Stimulated activated CD4-positive, alpha-beta T cell treated with anti-CD3 and anti-CD28 coated beads, Interleukin-1b, Interleukin-23, amount 100 ng/mL, for 4 hours (primary cell): ENCODE measurements around the gene MRPL51.

Experiments used
- DNase-seq, 2 donors: peaks; one replicate each; pipeline ENCODE4 v3.0.0-alpha.2; 2020; ENCODE audit warnings: low read depth in 2 of 2

The MRPL51 gene

DNA sequence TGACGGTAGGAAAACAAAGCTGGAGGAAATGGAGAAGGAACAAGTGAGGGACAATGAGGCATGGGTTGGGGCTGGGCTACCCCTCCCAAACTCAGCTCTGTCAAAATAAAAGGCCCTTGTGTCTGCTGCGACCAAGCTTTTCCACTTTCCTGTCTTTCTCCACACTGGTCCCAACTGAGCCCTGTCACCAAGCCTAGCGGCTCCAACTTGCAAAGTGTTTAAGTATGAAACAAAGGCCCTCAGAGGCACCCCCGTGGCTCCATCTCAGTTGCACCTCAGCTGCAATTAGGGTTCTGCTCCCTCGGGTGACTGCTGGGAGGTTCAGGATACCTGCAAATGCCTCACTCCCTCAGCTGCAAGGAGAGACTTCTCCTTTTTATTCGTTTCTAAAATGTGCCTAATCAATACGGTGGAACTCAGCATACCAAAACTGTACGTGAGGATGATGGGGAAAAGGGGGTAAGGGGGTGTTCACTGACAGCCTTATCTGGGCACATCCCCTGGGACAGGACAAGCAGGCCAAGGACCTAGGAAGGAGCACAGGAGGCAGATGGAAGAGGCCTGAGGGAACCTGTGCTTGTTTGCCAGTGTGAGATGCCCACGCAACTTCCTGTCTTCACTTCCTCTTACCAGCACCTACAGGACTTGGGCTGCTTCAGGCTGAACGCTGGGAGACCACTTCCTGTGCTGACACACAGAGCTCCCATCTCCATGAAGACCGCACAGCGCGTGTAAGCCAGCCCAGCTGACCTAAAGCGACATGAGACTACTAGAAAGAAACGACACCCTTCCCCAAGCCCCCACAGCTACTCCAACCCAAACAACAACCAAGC is 31.4 kb downstream of the MRPL51 start:
- DNase-seq = peak; percentile 49 to 51

GRCh38 chr12:6460751-6461371 is 32.2 kb downstream of the MRPL51 start:
- DNase-seq = no peak

- no peak for DNase-seq
Measured at GRCh38 chr12:6459004-6459337, 34.1 kb downstream of the MRPL51 start.

DNA sequence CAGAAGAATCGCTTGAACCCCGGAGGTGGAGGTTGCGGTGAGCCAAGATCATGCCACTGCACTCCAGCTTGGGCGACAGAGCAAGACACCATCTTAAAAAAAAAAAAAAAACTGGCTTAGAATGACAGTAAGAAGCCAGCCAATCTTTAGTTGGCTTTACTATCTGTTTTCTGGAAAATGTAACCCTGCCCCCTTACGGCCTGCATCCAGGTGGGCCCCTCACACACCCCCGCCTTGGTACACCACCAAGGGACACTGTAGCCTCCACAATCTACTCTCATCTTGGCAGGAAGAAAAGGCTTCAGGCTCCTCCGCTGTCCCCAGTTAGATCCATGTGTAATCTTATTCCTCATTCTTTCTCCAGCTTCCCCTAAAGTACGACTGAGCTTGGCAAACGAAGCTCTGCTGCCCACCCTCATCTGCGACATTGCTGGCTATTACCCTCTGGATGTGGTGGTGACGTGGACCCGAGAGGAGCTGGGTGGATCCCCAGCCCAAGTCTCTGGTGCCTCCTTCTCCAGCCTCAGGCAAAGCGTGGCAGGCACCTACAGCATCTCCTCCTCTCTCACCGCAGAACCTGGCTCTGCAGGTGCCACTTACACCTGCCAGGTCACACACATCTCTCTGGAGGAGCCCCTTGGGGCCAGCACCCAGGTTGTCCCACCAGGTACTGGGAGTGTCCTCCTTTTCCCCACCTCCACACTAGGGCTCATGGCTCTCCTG is 34.6 kb downstream of the MRPL51 start:
- DNase-seq = no peak

DNA sequence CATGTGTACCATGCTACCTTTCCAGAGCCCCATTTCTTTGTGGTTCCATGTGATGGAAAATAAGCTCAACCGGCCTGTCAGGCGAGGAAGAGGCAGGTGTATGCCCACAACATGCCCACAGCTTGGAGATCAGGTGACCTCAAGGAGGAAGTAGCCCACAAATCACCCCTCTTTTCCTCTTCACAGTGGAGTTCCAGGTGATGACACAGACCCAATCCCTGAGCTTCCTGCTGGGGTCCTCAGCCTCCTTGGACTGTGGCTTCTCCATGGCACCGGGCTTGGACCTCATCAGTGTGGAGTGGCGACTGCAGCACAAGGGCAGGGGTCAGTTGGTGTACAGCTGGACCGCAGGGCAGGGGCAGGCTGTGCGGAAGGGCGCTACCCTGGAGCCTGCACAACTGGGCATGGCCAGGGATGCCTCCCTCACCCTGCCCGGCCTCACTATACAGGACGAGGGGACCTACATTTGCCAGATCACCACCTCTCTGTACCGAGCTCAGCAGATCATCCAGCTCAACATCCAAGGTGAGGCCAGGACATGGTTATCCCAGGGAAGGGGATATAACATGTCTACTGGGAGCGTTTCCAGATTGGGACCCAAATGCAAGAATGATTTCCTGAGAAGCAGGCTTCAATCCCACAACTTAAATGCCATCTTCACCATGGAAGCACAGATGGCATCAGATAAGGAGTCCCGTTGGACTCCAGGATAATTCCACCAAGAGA is 35.7 kb downstream of the MRPL51 start:
- DNase-seq = no peak

GRCh38 chr12:6452944-6453630 is 40.0 kb downstream of the MRPL51 start:
- DNase-seq = no peak

DNA sequence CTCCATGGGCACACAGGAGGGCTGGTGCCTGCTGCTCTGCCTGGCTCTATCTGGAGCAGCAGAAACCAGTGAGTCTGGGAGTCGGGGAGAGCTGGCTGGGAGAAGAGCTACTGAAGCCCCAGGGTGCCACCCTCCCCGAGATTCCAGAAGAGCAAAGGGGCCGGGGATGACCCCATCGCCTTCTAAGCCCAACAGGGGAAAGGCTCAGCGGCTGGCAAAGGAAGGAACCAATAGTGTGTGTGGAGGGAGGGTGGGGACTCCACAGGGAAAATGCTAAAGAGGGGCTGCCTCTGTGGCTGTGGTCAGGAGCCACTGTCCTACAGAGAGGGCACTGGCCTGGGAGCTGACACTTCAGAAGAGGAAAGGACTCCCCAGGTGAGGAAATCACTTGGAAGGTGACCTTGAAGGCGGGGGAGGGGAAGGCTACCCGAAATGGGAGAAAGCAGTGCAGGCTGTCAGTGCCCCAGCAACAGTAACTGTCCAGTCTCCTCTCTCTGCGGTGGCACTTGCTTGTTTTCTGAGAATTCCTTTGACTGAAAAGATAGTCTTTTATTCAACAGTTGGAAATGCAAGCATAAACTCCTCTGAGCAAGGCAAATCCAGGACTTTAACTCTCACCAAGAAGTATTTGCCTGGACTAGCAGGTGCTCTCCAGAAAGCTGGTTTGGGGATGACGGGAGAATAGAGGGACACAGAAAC is 40.7 kb downstream of the MRPL51 start:
- DNase-seq = no peak

- DNase-seq = peak; percentile 62 to 68
Measured at GRCh38 chr12:6451348-6452244, 41.5 kb downstream of the MRPL51 start, which contains the start of gene TAPBPL. Gene TAPBPL (plus strand): TSS chr12:6452042. CDS start chr12:6452249, 207 bp downstream.

DNA sequence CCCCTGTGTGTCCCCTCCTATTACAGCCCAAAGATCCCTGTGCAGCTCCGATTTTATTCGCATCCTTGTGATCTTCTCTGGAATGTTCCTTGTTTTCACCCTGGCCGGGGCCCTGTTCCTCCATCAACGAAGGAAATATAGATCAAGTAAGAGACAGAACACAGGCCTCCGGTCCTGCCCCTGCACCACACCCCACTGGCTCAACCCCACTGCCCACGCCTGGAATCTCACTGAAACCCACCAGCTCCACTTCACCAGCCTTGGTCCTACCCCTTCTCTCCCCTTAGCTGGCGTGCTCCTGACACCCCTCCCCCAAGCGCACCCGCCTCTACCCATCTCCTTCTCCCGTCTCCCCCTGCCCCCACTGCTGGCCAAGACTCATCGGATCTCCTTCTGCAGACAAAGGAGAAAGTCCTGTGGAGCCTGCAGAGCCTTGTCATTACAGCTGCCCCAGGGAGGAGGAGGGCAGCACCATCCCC is 42.2 kb downstream of the MRPL51 start:
- no peak for DNase-seq

- DNase-seq = no peak
Measured at GRCh38 chr12:6450091-6450868, 42.8 kb downstream of the MRPL51 start.

DNA sequence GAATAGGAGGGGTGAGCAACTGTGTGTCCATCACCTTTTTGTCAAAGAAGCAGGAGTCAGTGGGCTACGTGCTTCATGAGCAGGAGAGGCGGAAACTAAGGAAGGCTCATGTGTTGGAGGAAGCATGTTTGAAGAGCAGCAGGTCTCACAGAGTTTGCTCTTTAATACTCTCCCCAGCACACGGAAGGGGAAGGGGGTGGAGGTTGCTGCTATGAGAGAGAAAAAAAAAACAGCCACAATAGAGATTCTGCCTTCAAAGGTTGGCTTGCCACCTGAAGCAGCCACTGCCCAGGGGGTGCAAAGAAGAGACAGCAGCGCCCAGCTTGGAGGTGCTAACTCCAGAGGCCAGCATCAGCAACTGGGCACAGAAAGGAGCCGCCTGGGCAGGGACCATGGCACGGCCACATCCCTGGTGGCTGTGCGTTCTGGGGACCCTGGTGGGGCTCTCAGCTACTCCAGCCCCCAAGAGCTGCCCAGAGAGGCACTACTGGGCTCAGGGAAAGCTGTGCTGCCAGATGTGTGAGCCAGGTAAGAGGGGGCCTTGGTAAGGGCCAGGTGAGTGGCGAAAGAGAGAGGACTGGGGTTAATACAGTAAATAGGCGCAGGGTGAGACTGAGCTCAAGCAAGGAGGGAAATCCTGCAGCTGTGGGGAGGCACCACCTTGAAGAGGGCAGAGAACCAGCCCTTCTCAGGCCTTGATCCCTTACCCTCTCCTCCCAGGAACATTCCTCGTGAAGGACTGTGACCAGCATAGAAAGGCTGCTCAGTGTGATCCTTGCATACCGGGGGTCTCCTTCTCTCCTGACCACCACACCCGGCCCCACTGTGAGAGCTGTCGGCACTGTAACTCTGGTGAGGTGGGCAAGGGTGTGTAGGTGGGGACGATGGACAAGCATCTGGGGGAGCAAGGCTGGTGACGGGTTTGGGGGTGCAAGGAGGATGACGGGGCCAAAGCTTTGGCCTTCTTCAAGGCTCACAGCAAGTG is 48.1 kb downstream of the MRPL51 start, which contains the start of gene CD27:
CD27 (plus strand) TSS at position 252 of the 985 bp plus-strand sequence; CDS start at position 393, 141 bp downstream.
- no peak for DNase-seq

GRCh38 chr12:6444031-6444430 is 49.0 kb downstream of the MRPL51 start:
- no peak for DNase-seq

DNA sequence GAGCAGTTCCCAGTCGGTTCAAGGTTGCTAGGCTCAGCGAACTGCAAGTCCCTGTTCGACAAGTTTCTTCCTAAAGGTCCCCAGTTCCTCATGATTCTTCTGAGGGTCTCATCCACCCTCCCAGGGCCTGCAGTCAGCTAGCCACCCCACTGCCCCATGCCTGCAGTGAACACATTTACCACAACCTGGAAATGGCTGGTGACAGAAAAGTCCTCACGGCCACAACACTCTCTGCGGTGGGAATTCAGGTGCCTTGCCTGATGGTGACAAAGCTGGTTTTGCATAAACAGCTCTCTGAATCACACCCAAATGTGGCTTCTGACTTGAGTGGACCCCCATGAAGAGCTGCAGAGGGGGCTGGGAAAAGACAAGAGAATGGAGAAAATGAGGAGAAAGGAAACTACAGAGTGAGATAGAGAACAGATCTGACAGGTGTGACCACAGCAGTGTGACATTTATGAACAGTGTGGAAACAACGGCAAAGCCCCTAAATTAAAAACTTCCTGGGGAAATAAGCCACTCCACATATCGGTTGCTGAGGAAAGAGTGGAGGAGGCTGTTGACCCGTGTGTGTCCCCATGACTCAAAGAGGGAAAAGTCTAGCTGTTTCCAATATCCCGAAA is 49.6 kb downstream of the MRPL51 start:
- no peak for DNase-seq

DNA sequence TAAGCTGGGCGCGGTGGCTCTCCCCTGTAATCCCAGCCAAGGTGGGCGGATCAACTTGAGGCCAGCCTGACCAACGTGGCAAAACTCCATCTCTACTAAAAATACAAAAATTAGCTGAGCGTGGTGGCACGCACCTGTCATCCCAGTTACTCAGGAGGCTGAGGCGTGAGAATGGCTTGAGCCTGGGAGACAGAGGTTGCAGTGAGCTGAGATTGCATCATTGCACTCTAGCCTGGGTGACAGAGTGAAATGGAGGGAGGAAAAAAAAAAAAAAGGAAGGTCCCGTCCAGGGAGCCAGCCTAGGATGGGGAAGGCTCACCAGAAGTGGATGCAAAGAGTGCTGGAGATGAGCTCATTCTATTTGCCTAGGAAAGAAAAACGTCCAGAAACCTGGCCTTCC is 50.2 kb downstream of the MRPL51 start:
- no peak for DNase-seq
